Calu3 (cell line): ENCODE results near the gene KLC1. TPM values are rescaled to one million over a fixed set of nuclear protein-coding genes. Genes with fewer than 3 reads are reported as not detected.

Experiments used
- BruUV-seq: library from RNA; stranded (reverse); fragments of 400-500 nt; replicated peaks from 2 replicates; lab custom pipeline; 2021; lab: Mats Ljungman, UMichigan
- CTCF ChIA-PET: fragments of 300-600 bp; sonication (Branson Sonifier 250); formaldehyde crosslinking; loops from one replicate; lab custom pipeline; 2022; ENCODE audit warnings: antibody characterized with exemption; lab: Charles Lee
- DNase-seq: peaks from one replicate; pipeline ENCODE4 v3.0.0; 2022
- H3K27ac Mint-ChIP-seq: one replicate; pipeline ENCODE4 v1.8.0; 2022; ENCODE audit warnings: mixed read lengths; ENCODE audit not compliant: unreplicated experiment
- H3K27me3 Mint-ChIP-seq: one replicate; pipeline ENCODE4 v1.8.0; 2022; ENCODE audit warnings: mixed read lengths; ENCODE audit not compliant: unreplicated experiment
- H3K36me3 Mint-ChIP-seq: one replicate; pipeline ENCODE4 v1.8.0; 2022; ENCODE audit warnings: mild to moderate bottlenecking, moderate library complexity, mixed read lengths; ENCODE audit not compliant: insufficient read depth, unreplicated experiment
- H3K4me1 Mint-ChIP-seq: one replicate; pipeline ENCODE4 v1.8.0; 2022; ENCODE audit warnings: mild to moderate bottlenecking, low read depth, mixed read lengths; ENCODE audit not compliant: unreplicated experiment
- H3K4me3 Mint-ChIP-seq: one replicate; pipeline ENCODE4 v1.8.0; 2022; ENCODE audit warnings: mild to moderate bottlenecking, low read depth, moderate library complexity, mixed read lengths; ENCODE audit not compliant: unreplicated experiment
- H3K9me3 Mint-ChIP-seq: one replicate; pipeline ENCODE4 v1.8.0; 2022; ENCODE audit warnings: low read depth, mixed read lengths; ENCODE audit not compliant: unreplicated experiment
- intact Hi-C: fragments of 100-400 bp; cut with micrococcal nuclease; formaldehyde crosslinking; loops from one replicate; pipeline ENCODE4 v1.10.0; 2022; ENCODE audit not compliant: unreplicated experiment
- total RNA-seq: library from RNA; stranded (reverse); gene quantifications from 2 replicates; pipeline ENCODE4 v1.2.3, GENCODE V29; 2022
- TF ChIP-seq, protein P1 (sequence below): fragments of 200-600 bp; IDR thresholded peaks from one replicate; pipeline ENCODE4 v1.8.0; 2022; ENCODE audit warnings: antibody characterized with exemption; ENCODE audit not compliant: unreplicated experiment

KLC1 gene
- total RNA-seq, 1 experiment from 2014 or later = 124 TPM

DNA sequence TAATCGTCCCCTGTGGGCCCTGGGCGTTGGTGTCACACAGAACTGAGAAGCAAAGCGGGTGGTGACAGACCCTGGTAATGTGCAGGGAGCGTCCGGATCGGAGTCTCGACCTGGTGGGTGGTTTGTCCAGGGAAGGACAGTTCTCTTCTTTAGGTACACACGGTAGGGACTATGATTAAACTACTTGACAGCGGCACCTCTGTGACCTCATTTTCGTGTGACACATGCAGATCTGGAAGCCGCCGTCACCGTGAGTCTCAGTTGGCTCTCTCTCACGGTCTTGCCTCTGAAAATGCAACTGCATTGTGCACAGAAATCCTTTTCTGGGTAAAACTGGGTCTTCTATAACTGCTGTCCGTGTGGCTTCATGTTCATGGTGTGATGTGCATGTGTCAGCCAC, 54.1 kb downstream of the KLC1 start:
- H3K4me3 Mint-ChIP-seq = no peak overlapping the region
- H3K36me3 Mint-ChIP-seq = peaks cover 40% of the 10 kb centered on the region
- TF ChIP-seq, protein P1, sequence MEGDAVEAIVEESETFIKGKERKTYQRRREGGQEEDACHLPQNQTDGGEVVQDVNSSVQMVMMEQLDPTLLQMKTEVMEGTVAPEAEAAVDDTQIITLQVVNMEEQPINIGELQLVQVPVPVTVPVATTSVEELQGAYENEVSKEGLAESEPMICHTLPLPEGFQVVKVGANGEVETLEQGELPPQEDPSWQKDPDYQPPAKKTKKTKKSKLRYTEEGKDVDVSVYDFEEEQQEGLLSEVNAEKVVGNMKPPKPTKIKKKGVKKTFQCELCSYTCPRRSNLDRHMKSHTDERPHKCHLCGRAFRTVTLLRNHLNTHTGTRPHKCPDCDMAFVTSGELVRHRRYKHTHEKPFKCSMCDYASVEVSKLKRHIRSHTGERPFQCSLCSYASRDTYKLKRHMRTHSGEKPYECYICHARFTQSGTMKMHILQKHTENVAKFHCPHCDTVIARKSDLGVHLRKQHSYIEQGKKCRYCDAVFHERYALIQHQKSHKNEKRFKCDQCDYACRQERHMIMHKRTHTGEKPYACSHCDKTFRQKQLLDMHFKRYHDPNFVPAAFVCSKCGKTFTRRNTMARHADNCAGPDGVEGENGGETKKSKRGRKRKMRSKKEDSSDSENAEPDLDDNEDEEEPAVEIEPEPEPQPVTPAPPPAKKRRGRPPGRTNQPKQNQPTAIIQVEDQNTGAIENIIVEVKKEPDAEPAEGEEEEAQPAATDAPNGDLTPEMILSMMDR = no peak
- H3K4me1 Mint-ChIP-seq = no peaks in the 10 kb centered on the region
- CTCF ChIA-PET = no interaction called here
- no peak for DNase-seq
- no TSS peak for BruUV-seq
- H3K9me3 Mint-ChIP-seq = no peaks in the 10 kb centered on the region
- H3K27ac Mint-ChIP-seq = no peak overlapping the region
- intact Hi-C loops = no loop called here
- no peaks in the 10 kb centered on the region for H3K27me3 Mint-ChIP-seq

DNA sequence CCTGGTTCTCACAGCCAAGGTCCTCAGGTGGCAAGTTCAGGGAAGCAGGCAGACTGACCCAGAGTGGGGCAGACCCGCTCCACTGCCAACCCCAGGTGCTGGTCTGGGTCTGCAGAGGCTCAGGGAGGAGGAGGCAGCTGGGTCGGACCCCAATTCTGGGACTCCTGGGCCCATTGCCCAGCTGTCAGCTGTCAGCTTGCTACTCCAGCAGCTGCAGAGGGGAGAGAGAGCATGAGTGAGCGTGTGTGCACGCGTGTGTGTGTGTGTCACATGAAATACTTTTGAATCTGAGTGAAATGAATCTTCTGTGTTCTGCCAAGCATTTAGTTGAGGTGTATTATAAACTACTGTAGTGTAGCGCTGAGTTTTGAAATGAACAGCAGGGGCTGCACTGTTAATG, 55.5 kb downstream of the KLC1 start:
- CTCF ChIA-PET = no interaction called here
- no peak for DNase-seq
- no peaks in the 10 kb centered on the region for H3K27me3 Mint-ChIP-seq

DNA sequence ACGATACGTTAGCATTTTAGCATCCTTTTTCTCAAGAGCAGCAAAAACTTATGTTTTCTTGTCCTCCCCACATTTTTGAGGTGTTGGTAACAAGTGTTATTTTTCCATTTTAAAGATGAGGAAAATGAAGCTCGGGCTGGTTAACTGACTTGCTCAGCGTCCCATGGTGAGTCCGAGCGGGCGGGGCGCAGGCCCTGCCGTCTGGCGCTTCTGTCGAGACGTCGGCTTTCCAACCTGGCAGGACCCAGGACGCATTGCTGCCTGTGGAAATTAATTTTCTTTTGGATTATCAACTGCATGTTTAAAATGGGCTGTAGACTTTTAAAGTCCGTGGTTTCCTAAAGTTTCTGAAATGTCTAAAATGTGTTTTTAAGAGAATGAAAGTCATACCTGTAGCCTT, 55.9 kb downstream of the KLC1 start:
- CTCF ChIA-PET = no interaction called here
- Mint-ChIP-seq H3K27me3 (no peaks in the 10 kb centered on the region), H3K36me3 (peaks cover 37% of the 10 kb centered on the region), H3K4me1 (no peaks in the 10 kb centered on the region), H3K4me3 (no peak overlapping the region), H3K27ac (no peak overlapping the region), H3K9me3 (no peaks in the 10 kb centered on the region)
- no peak for DNase-seq
- TF ChIP-seq, protein P1 = no peak
- intact Hi-C loops = no loop called here
- no TSS peak for BruUV-seq

More for the DNA sequence above, 55.5 kb downstream of the KLC1 start:
- TF ChIP-seq, protein P1 = no peak
- intact Hi-C loops = no loop called here
- H3K36me3 Mint-ChIP-seq = peaks cover 34% of the 10 kb centered on the region
- H3K27ac Mint-ChIP-seq = no peak overlapping the region
- H3K4me3 Mint-ChIP-seq = no peak overlapping the region
- H3K4me1 Mint-ChIP-seq = no peaks in the 10 kb centered on the region
- no TSS peak for BruUV-seq
- no peaks in the 10 kb centered on the region for H3K9me3 Mint-ChIP-seq

DNA sequence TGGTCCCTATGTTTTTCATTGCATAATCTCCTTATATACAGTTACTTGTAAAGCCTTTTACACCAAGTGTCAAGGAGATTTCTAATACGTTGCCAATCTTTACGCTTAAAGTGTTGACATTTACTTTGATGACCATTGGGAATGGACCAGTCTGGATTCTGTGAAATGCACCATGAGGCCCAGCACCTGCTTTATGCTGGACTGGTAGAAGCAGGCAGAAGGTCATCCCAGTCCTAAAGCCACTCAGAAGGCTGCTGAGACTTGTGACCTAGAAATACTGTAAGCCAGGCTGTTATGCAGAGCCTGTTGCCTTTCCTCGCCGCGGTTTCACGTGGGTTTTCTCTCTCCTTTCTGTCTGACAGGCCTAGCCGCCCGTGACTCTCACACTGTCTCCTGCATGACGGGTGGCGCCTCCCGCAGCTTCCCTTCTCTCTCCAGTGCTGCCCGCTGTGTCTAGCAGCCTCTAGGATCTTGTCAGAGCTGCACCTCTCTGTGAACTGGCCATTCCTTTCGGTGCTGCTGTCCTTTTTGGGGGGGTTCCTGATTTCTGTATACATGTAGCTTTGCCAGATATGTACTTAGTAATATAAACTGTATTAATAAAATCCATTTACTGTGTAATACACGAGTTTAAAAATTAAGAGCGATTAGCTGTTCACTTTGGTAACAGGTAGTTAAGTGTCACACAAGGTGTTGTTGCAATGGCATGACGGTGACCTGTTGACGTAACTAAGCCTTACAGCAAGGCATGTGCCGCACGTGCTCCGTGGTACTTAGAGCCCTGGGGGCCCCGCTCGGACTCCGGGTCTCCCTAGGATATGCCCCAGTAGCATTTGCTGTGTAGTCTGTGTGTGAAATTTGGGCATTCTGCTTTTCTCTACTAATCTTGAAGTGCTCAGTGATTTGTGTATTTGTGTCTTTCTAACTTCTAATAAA, 56.5 kb downstream of the KLC1 start:
- TF ChIP-seq, protein P1 = no peak
- Mint-ChIP-seq H3K4me3 (no peak overlapping the region), H3K36me3 (peaks cover 44% of the 10 kb centered on the region), H3K27me3 (no peaks in the 10 kb centered on the region), H3K27ac (no peak overlapping the region), H3K4me1 (no peaks in the 10 kb centered on the region), H3K9me3 (no peaks in the 10 kb centered on the region)
- CTCF ChIA-PET = no interaction called here
- intact Hi-C loops = no loop called here
- no TSS peak for BruUV-seq
- no peak for DNase-seq
